Glomerular visceral epithelial cell (primary cell): ENCODE measurements around the gene TMEM108.

Experiments used
- DNase-seq: peaks from one replicate; pipeline ENCODE4 v3.0.0-alpha.2; 2016; ENCODE audit errors: extremely low spot score

TMEM108 gene

GRCh38 chr3:133162670-133163305, 124.6 kb downstream of the TMEM108 start:
- DNase-seq, result no peak

GRCh38 chr3:133167340-133168024, 129.3 kb downstream of the TMEM108 start:
- DNase-seq, result no peak

- DNase-seq, result no peak
Measured at GRCh38 chr3:133168025-133168401, 129.8 kb downstream of the TMEM108 start.

GRCh38 chr3:133169331-133170068, 131.3 kb downstream of the TMEM108 start:
- no peak for DNase-seq

GRCh38 chr3:133171831-133172230, 133.6 kb downstream of the TMEM108 start:
- DNase-seq, result no peak

GRCh38 chr3:133181392-133182150, 143.4 kb downstream of the TMEM108 start:
- no peak for DNase-seq

- DNase-seq, result no peak
Measured at GRCh38 chr3:133187870-133188379, 149.7 kb downstream of the TMEM108 start.

GRCh38 chr3:133188996-133189395, 150.8 kb downstream of the TMEM108 start:
- no peak for DNase-seq

GRCh38 chr3:133189893-133190292, 151.7 kb downstream of the TMEM108 start:
- no peak for DNase-seq

- no peak for DNase-seq
Measured at GRCh38 chr3:133191818-133192217, 153.6 kb downstream of the TMEM108 start.

- no peak for DNase-seq
Measured at GRCh38 chr3:133192363-133192945, 154.3 kb downstream of the TMEM108 start.

- no peak for DNase-seq
Measured at GRCh38 chr3:133192967-133193366, 154.8 kb downstream of the TMEM108 start.

- DNase-seq, result no peak
Measured at GRCh38 chr3:133196527-133196926, 158.3 kb downstream of the TMEM108 start.

GRCh38 chr3:133197619-133198018, 159.4 kb downstream of the TMEM108 start:
- DNase-seq, result no peak

- no peak for DNase-seq
Measured at GRCh38 chr3:133206921-133207320, 168.7 kb downstream of the TMEM108 start.

GRCh38 chr3:133208184-133208583, 170.0 kb downstream of the TMEM108 start:
- DNase-seq, result no peak

- no peak for DNase-seq
Measured at GRCh38 chr3:133209871-133210550, 171.8 kb downstream of the TMEM108 start.

GRCh38 chr3:133210656-133211055, 172.5 kb downstream of the TMEM108 start:
- DNase-seq, result no peak

GRCh38 chr3:133211449-133211848, 173.3 kb downstream of the TMEM108 start:
- no peak for DNase-seq

GRCh38 chr3:133211856-133212255, 173.7 kb downstream of the TMEM108 start:
- DNase-seq, result no peak

GRCh38 chr3:133213937-133214336, 175.7 kb downstream of the TMEM108 start:
- no peak for DNase-seq
